ENCODE results near the gene FNDC11.
"Not testable (repeated sequence)": the region's sequence is repeated elsewhere in the genome, so short reads cannot be mapped to it uniquely, and the experiment has no call there.

The FNDC11 gene

DNA sequence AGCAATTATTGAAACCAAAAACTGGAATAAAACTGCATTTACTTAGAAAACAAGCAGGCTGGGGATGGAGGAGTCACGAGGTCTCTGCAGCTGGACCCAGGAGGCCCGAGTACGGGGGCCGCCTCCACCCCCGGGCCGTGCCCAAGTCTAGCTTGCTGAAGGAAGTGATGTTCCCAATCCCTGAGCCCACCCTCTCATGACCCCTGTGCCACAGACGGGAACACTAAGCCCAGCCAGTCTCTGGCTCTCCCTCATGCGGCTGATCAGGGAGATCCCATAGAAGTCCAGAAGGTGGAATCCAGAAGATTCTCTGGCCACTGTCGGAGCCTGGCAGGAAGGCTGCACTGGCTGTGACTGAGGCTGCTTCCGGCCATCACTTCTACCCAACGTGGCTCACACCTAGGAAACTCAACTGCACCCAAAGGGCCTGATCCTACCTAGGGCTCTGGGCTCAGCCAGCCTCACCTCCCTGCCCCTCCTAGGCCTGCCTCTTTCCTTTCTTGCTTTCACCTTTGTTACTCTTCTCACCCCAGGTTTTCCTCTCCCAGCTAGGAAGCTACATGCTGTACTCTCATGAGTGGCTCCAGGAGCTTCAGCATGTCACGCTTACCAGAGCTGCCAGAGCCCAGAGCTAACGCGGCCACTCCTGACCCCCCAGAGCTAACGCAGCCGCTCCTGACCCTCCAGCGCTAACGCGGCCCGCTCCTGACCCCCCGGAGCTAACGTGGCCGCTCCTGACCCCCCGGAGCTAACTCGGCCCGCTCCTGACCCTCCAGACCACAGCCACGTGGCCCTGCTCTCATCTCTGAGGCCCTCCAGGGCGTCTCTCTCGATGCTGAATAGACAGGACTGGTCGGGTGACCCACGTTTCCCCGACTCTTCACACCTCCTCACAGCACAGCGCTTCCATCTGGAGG lies 44.8 kb downstream of the FNDC11 start:
- TF ChIP-seq, protein P1, sequence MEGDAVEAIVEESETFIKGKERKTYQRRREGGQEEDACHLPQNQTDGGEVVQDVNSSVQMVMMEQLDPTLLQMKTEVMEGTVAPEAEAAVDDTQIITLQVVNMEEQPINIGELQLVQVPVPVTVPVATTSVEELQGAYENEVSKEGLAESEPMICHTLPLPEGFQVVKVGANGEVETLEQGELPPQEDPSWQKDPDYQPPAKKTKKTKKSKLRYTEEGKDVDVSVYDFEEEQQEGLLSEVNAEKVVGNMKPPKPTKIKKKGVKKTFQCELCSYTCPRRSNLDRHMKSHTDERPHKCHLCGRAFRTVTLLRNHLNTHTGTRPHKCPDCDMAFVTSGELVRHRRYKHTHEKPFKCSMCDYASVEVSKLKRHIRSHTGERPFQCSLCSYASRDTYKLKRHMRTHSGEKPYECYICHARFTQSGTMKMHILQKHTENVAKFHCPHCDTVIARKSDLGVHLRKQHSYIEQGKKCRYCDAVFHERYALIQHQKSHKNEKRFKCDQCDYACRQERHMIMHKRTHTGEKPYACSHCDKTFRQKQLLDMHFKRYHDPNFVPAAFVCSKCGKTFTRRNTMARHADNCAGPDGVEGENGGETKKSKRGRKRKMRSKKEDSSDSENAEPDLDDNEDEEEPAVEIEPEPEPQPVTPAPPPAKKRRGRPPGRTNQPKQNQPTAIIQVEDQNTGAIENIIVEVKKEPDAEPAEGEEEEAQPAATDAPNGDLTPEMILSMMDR (IDR thresholded peaks at IDR 0.05): no peak
- TF ChIP-seq ZFX (IDR thresholded peaks at IDR 0.05; ENCODE audit: borderline replicate concordance): no peak
- H3K27ac ChIP-seq: no peak overlapping the region

DNA sequence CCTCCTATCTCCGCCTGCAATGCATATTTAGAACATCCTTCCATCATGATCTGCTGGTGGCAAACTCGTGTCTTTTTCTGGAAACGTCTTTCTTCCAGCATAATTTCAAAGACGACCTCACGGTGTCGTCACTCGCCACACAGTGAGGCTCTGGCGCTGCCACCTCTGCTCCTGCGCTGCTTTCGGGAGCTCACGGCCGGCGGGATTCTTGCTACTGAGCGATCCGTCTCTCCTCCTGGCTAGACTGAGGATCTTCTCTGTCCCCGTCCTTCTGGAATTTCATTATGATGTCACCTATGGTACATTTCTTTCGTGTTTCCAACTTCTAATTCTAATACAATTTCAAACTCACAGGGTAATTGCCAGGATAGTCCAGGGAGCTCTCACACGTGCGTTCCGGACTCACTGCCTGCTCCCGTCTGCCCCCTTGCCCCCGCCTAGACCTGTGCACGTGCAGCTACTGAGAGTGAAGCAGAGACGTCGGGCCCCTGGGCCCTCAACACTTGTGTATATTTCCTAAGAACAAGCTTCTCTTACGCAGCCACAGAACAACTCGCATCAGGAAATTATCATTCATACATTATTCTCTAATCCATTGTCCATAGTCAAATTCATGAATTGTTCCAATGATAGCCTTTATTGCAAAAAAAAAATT lies 45.6 kb downstream of the FNDC11 start:
- no peak for TF ChIP-seq ZFX (IDR thresholded peaks at IDR 0.05; ENCODE audit: borderline replicate concordance)
- TF ChIP-seq, protein P1 (IDR thresholded peaks at IDR 0.05): no peak
- H3K27ac ChIP-seq: no peak overlapping the region

DNA sequence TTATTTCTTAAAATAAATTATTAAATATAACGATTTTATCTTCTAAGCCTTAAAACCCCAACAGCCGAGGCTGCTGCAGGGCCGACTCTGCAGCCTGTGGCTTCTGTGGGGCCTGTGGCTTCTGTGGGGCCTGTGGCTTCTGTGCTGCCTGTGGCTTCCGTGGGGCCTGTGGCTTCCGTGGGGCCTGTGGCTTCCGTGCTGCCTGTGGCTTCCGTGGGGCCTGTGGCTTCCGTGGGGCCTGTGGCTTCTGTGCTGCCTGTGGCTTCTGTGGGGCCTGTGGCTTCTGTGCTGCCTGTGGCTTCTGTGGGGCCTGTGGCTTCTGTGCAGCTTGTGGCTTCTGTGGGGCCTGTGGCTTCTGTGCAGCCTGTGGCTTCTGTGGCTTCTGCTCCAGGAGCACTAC lies 47.7 kb downstream of the FNDC11 start:
- not testable (repeated sequence) for H3K27ac ChIP-seq

DNA sequence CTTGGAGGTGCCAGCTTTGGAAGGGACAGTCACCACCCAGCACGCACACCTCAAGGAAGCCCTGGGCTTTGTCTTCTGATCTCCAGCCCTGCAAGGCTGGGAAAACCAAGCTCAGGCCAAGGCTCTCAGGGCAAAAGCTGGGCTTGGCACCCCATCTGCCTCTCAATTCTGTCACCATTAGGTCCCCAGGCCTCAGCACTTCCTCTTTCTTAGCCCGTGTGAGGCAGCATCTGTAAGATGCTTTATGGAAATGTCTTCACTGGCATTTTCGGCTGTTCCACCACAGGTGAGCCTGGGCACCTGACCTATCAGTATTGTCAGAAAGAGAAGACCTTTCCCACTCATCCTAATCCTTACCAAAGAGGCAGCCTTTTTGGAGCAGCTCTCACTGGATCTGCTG lies 48.4 kb downstream of the FNDC11 start:
- H3K27ac ChIP-seq: no peak overlapping the region
- TF ChIP-seq, protein P1 (IDR thresholded peaks at IDR 0.05): no peak
- TF ChIP-seq ZFX (IDR thresholded peaks at IDR 0.05; ENCODE audit: borderline replicate concordance): no peak
